Measurements from ENCODE around the gene RHBDL1.

The RHBDL1 gene

DNA sequence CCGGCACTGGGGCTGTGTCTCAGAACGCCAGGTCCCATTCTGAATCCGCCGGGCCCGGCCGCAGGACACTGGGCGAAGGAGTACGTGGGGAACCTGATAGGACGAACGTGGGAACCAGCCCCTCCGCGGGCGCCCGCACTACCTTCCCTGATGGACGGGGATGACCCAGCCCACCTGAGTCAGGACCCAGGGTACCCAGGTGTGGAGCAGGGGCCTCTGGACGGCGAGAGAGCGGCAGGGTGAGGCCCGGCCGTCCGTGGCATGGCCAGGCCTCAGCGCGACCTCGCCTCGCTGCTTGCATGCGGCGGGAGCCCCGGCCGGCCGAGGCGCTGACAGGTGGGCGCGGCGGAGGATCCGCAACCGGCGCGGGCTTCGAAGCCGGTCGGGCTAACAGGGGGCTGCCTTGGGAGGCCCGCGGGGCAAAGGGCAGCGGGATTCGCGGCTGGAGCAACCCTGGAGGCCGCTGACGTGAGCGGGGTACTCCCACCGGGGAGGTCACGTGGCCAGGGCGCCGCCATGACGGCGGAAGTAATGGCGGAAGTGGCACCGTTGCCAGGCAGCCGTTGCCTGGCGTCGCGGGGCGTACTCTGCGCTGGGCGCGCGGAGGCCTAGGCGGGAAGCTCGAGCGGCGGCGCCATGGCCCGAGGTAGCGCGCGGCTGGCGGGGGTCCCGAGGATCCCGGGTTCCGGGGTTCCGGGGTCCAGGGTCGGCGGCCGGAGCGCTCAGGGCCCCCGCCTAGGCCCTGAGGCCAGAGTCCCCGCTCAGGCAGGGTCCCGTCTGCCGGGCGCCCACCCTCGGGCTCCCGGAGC lies 26.5 kb upstream of the RHBDL1 start, which contains the start of gene WDR90:
TSS of gene WDR90 (plus strand) at position 585 of the 809 bp plus-strand sequence. CDS start at position 637, 52 bp downstream.
- Histone ChIP-seq H3K79me2 (peaks cover 21% of the 10 kb centered on the region), H3K27ac (peak within 1 kb of the TSS; percentile 80), H3K27me3 (ENCODE audit: control insufficient read depth, insufficient read depth, low read length) (no peaks in the 10 kb centered on the region), H2AFZ (peak within 1 kb of the TSS; percentile 82), H3K9ac (peak within 1 kb of the TSS; percentile 57), H3K36me3 (ENCODE audit: control insufficient read depth, insufficient read depth, low read length) (no peaks in the 10 kb centered on the region), H3K4me2 (ENCODE audit: low read length) (peak within 1 kb of the TSS; percentile 85), H3K4me1 (peaks cover 35% of the 10 kb centered on the region), H3K4me3 (ENCODE audit: low read depth, low read length) (peak within 1 kb of the TSS; percentile 53), H3K9me3 (ENCODE audit: control insufficient read depth, low read length) (no peaks in the 10 kb centered on the region)
- TF ChIP-seq CTCF (IDR thresholded peaks at IDR 0.05), result no peak

- H3K27ac ChIP-seq, result no peak overlapping the region
- peak overlapping the region; percentile 57 for H3K9ac ChIP-seq
- H3K9me3 ChIP-seq (ENCODE audit: control insufficient read depth, low read length), result no peaks in the 10 kb centered on the region
- H3K36me3 ChIP-seq (ENCODE audit: control insufficient read depth, insufficient read depth, low read length), result no peaks in the 10 kb centered on the region
- peak overlapping the region; percentile 82 for H2AFZ ChIP-seq
- peaks cover 15% of the 10 kb centered on the region for H3K79me2 ChIP-seq
- H3K4me2 ChIP-seq (ENCODE audit: low read length), result peak overlapping the region; percentile 85
- H3K4me3 ChIP-seq (ENCODE audit: low read depth, low read length), result peak overlapping the region; percentile 53
- TF ChIP-seq CTCF (IDR thresholded peaks at IDR 0.05), result no peak
- H3K4me1 ChIP-seq, result peaks cover 34% of the 10 kb centered on the region
- H3K27me3 ChIP-seq (ENCODE audit: control insufficient read depth, insufficient read depth, low read length), result no peaks in the 10 kb centered on the region
Measured at GRCh38 chr16:649631-650030, 25.8 kb upstream of the RHBDL1 start.

DNA sequence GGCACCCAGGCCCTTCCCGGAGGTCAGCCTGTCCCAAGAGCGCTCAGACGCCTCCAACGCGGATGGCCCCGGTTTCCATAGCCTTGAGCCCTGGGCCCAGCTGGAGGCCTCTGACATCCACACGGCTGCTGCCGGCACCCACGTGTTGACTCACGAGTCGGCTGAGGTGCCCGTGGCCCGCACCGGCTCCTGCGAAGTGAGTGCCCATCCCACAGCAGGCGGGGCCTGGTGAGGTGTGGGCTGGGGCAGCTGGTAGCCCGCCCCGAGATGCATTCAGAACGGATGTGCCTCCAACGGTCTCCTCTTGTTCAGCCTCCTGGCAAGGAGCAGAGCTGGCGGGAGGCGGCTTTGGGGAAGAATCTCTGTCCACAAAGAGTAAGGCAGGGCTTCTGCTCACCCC lies 23.6 kb upstream of the RHBDL1 start:
- no peaks in the 10 kb centered on the region for H3K9me3 ChIP-seq (ENCODE audit: control insufficient read depth, low read length)
- no peak overlapping the region for H3K4me3 ChIP-seq (ENCODE audit: low read depth, low read length)
- peaks cover under 1% of the 10 kb centered on the region for H3K79me2 ChIP-seq
- no peak overlapping the region for H3K9ac ChIP-seq
- TF ChIP-seq CTCF (IDR thresholded peaks at IDR 0.05), result no peak
- H3K27ac ChIP-seq, result no peak overlapping the region
- peaks cover 20% of the 10 kb centered on the region for H3K4me1 ChIP-seq
- H3K27me3 ChIP-seq (ENCODE audit: control insufficient read depth, insufficient read depth, low read length), result no peaks in the 10 kb centered on the region
- no peaks in the 10 kb centered on the region for H3K36me3 ChIP-seq (ENCODE audit: control insufficient read depth, insufficient read depth, low read length)
- H2AFZ ChIP-seq, result no peak overlapping the region
- no peak overlapping the region for H3K4me2 ChIP-seq (ENCODE audit: low read length)

DNA sequence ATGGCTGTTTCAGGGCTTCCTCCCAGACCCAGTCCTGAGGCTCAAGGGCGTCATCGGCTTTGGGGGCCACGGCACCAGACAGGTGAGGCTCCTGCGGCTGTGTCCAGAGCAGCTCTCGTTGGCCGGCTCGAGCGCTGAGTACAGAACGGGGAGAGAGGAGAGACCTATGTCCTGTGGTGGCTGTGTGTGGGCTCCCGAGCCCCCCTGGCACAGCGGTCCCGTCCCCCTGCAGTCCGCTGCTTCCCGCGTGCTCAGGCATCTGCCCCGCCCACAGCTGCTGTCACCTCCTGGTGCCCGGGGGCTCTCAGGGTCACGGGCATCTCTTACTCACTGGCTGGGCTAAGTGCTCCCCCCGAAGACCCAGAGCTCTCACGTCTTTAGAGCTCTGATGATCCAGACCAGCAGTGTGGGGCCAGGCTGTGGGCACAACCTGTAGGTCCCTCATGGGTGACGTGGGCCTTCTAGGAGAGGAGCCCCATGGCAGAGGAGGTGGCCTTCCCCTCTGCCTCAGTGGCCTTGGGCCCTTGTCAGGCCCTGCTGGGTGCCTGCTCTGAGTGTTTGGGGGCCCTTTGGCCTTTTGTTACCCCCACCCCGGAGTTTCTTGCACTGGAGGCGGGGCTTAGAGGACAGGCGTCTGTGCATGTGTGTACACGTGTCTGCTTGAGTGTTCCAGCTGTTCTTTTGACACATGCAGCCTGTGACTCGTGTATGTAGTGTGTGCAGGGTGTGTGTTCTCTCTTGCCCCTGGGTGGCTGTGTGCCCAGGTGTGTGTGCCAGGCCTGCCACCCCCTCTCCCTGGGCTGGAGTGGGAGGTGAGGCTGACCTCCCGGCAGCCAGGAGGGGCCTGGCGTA lies 22.8 kb upstream of the RHBDL1 start:
- Histone ChIP-seq H3K27me3 (ENCODE audit: control insufficient read depth, insufficient read depth, low read length) (no peaks in the 10 kb centered on the region), H3K36me3 (ENCODE audit: control insufficient read depth, insufficient read depth, low read length) (no peaks in the 10 kb centered on the region), H3K4me2 (ENCODE audit: low read length) (no peak overlapping the region), H3K4me1 (peaks cover 12% of the 10 kb centered on the region), H3K9me3 (ENCODE audit: control insufficient read depth, low read length) (no peaks in the 10 kb centered on the region), H3K4me3 (ENCODE audit: low read depth, low read length) (no peak overlapping the region), H2AFZ (no peak overlapping the region), H3K9ac (no peak overlapping the region), H3K79me2 (no peaks in the 10 kb centered on the region), H3K27ac (no peak overlapping the region)
- no peak for TF ChIP-seq CTCF (IDR thresholded peaks at IDR 0.05)
